Karpas-422 (cell line): Measurements from ENCODE around the gene BAIAP2L2. TPM values are rescaled to one million over a fixed set of nuclear protein-coding genes. Genes with fewer than 3 reads are reported as not detected.

Experiments
- DNase-seq: peaks from one replicate; pipeline ENCODE4 v3.0.0-alpha.2; 2015
- H2AFZ ChIP-seq: fragments of 200-600 bp; sonication (generic); 2 replicates; pipeline ENCODE4 v1.6.1; 2014; ENCODE audit warnings: antibody characterized with exemption, low read length, mixed read lengths
- H3K27ac ChIP-seq: fragments of 200-600 bp; sonication (generic); 2 replicates; pipeline ENCODE4 v1.5.1; 2014; ENCODE audit warnings: mild to moderate bottlenecking, low read length, moderate library complexity
- H3K27me3 ChIP-seq: fragments of 200-600 bp; sonication (generic); 2 replicates; pipeline ENCODE4 v1.6.1; 2014; ENCODE audit warnings: low read length, mixed read lengths
- H3K36me3 ChIP-seq: fragments of 200-600 bp; sonication (generic); 2 replicates; pipeline ENCODE4 v1.6.1; 2014; ENCODE audit warnings: low read length, mixed read lengths; ENCODE audit not compliant: insufficient read depth
- H3K4me1 ChIP-seq: fragments of 200-600 bp; sonication (generic); 2 replicates; pipeline ENCODE4 v1.6.1; 2014; ENCODE audit warnings: mild to moderate bottlenecking, low read length, mixed read lengths
- H3K4me2 ChIP-seq: fragments of 200-600 bp; sonication (generic); 2 replicates; pipeline ENCODE4 v1.6.1; 2014; ENCODE audit warnings: low read length, low read depth, mild to moderate bottlenecking; ENCODE audit not compliant: poor library complexity, severe bottlenecking
- H3K4me3 ChIP-seq: fragments of 200-600 bp; sonication (generic); 2 replicates; pipeline ENCODE4 v1.5.1; 2014; ENCODE audit warnings: mild to moderate bottlenecking, antibody characterized with exemption, low read length, mixed read lengths
- H3K79me2 ChIP-seq: fragments of 200-600 bp; sonication (generic); 2 replicates; pipeline ENCODE4 v1.6.1; 2014; ENCODE audit warnings: mild to moderate bottlenecking, low read length, mixed read lengths
- H3K9ac ChIP-seq: fragments of 200-600 bp; sonication (generic); 2 replicates; pipeline ENCODE4 v1.6.0; 2014; ENCODE audit warnings: low read length
- H3K9me2 ChIP-seq: fragments of 200-600 bp; sonication (generic), shearing (Covaris generic); replicated peaks from 2 replicates; pipeline ENCODE4 v1.6.0; 2014; ENCODE audit warnings: mild to moderate bottlenecking, low read length, moderate library complexity; ENCODE audit not compliant: insufficient read depth
- H3K9me3 ChIP-seq: fragments of 300-700, 200-600 bp; sonication (generic); 2 replicates; pipeline ENCODE4 v1.6.1; 2014; ENCODE audit warnings: low read length, mixed read lengths
- H4K20me1 ChIP-seq: fragments of 200-600 bp; sonication (generic); 2 replicates; pipeline ENCODE4 v1.6.1; 2014; ENCODE audit warnings: mild to moderate bottlenecking, antibody characterized with exemption, low read length, low read depth; ENCODE audit not compliant: insufficient read depth
- total RNA-seq: library from RNA; depleted of rRNA; stranded (reverse); fragments of >200 nt; shearing (Covaris generic); gene quantifications from 2 replicates; pipeline ENCODE4 v1.2.3, GENCODE V29; 2014; ENCODE audit warnings: low replicate concordance

BAIAP2L2 gene
- total RNA-seq, 1 experiment from 2014 or later, result 0.22 TPM

- Histone ChIP-seq H3K4me2 (no peak overlapping the region), H3K9me2 (no peaks in the 10 kb centered on the region), H3K4me1 (no peaks in the 10 kb centered on the region), H3K27me3 (no peaks in the 10 kb centered on the region), H3K4me3 (no peak overlapping the region), H3K36me3 (no peaks in the 10 kb centered on the region), H3K27ac (no peak overlapping the region), H3K9me3 (no peaks in the 10 kb centered on the region), H2AFZ (no peak overlapping the region), H4K20me1 (no peaks in the 10 kb centered on the region), H3K9ac (no peak overlapping the region), H3K79me2 (no peaks in the 10 kb centered on the region)
- no peak for DNase-seq
These were observed 37.9 kb downstream of the BAIAP2L2 start for GRCh38 chr22:38072322-38073149.

- no peaks in the 10 kb centered on the region for H3K4me1 ChIP-seq
- no peaks in the 10 kb centered on the region for H3K9me3 ChIP-seq
- no peaks in the 10 kb centered on the region for H3K79me2 ChIP-seq
- H3K9me2 ChIP-seq, result no peaks in the 10 kb centered on the region
- no peaks in the 10 kb centered on the region for H4K20me1 ChIP-seq
- no peak for DNase-seq
- no peak overlapping the region for H3K9ac ChIP-seq
- no peak overlapping the region for H3K27ac ChIP-seq
- no peak overlapping the region for H3K4me3 ChIP-seq
- H2AFZ ChIP-seq, result no peak overlapping the region
- no peaks in the 10 kb centered on the region for H3K36me3 ChIP-seq
- no peaks in the 10 kb centered on the region for H3K27me3 ChIP-seq
- H3K4me2 ChIP-seq, result no peak overlapping the region
These were observed 38.8 kb downstream of the BAIAP2L2 start for GRCh38 chr22:38071421-38072321.

- H3K36me3 ChIP-seq, result no peaks in the 10 kb centered on the region
- H3K9me3 ChIP-seq, result no peaks in the 10 kb centered on the region
- H3K27me3 ChIP-seq, result no peaks in the 10 kb centered on the region
- no peak overlapping the region for H3K4me2 ChIP-seq
- no peak overlapping the region for H3K9ac ChIP-seq
- no peaks in the 10 kb centered on the region for H3K4me1 ChIP-seq
- H3K27ac ChIP-seq, result no peak overlapping the region
- no peaks in the 10 kb centered on the region for H3K9me2 ChIP-seq
- no peak overlapping the region for H3K4me3 ChIP-seq
- no peaks in the 10 kb centered on the region for H3K79me2 ChIP-seq
- H2AFZ ChIP-seq, result no peak overlapping the region
- DNase-seq, result no peak
- H4K20me1 ChIP-seq, result no peaks in the 10 kb centered on the region
These were observed 40.1 kb downstream of the BAIAP2L2 start for GRCh38 chr22:38070250-38070921.

GRCh38 chr22:38069372-38070249 lies 40.9 kb downstream of the BAIAP2L2 start:
- Histone ChIP-seq H3K4me1 (no peaks in the 10 kb centered on the region), H3K79me2 (no peaks in the 10 kb centered on the region), H3K4me2 (no peak overlapping the region), H3K9ac (no peak overlapping the region), H3K4me3 (no peak overlapping the region), H4K20me1 (no peaks in the 10 kb centered on the region), H3K9me3 (no peaks in the 10 kb centered on the region), H3K27ac (no peak overlapping the region), H3K27me3 (no peaks in the 10 kb centered on the region), H3K36me3 (no peaks in the 10 kb centered on the region), H3K9me2 (no peaks in the 10 kb centered on the region), H2AFZ (no peak overlapping the region)
- no peak for DNase-seq

GRCh38 chr22:38068641-38069371 lies 41.7 kb downstream of the BAIAP2L2 start:
- H3K4me3 ChIP-seq, result no peak overlapping the region
- no peak overlapping the region for H2AFZ ChIP-seq
- H3K9me2 ChIP-seq, result no peaks in the 10 kb centered on the region
- no peaks in the 10 kb centered on the region for H3K36me3 ChIP-seq
- H3K79me2 ChIP-seq, result no peaks in the 10 kb centered on the region
- H3K9ac ChIP-seq, result no peak overlapping the region
- no peaks in the 10 kb centered on the region for H3K27me3 ChIP-seq
- no peak overlapping the region for H3K27ac ChIP-seq
- DNase-seq, result no peak
- H3K4me1 ChIP-seq, result no peaks in the 10 kb centered on the region
- no peak overlapping the region for H3K4me2 ChIP-seq
- no peaks in the 10 kb centered on the region for H3K9me3 ChIP-seq
- H4K20me1 ChIP-seq, result no peaks in the 10 kb centered on the region

GRCh38 chr22:38067761-38068360 lies 42.6 kb downstream of the BAIAP2L2 start:
- H3K4me1 ChIP-seq, result no peaks in the 10 kb centered on the region
- no peaks in the 10 kb centered on the region for H3K79me2 ChIP-seq
- H3K27me3 ChIP-seq, result no peaks in the 10 kb centered on the region
- H3K27ac ChIP-seq, result no peak overlapping the region
- no peak for DNase-seq
- H2AFZ ChIP-seq, result no peak overlapping the region
- no peaks in the 10 kb centered on the region for H3K9me3 ChIP-seq
- no peak overlapping the region for H3K4me3 ChIP-seq
- H3K36me3 ChIP-seq, result no peaks in the 10 kb centered on the region
- H3K9me2 ChIP-seq, result no peaks in the 10 kb centered on the region
- no peaks in the 10 kb centered on the region for H4K20me1 ChIP-seq
- H3K4me2 ChIP-seq, result no peak overlapping the region
- H3K9ac ChIP-seq, result no peak overlapping the region

- Histone ChIP-seq H3K79me2 (no peaks in the 10 kb centered on the region), H2AFZ (no peak overlapping the region), H3K4me2 (no peak overlapping the region), H3K9me2 (no peaks in the 10 kb centered on the region), H3K27ac (no peak overlapping the region), H3K4me1 (no peaks in the 10 kb centered on the region), H4K20me1 (no peaks in the 10 kb centered on the region), H3K27me3 (no peaks in the 10 kb centered on the region), H3K36me3 (no peaks in the 10 kb centered on the region), H3K9ac (no peak overlapping the region), H3K4me3 (no peak overlapping the region), H3K9me3 (no peaks in the 10 kb centered on the region)
- no peak for DNase-seq
These were observed 43.5 kb downstream of the BAIAP2L2 start for GRCh38 chr22:38067028-38067415.
